Measurements from ENCODE around the gene PDZD2.

Gene PDZD2

DNA sequence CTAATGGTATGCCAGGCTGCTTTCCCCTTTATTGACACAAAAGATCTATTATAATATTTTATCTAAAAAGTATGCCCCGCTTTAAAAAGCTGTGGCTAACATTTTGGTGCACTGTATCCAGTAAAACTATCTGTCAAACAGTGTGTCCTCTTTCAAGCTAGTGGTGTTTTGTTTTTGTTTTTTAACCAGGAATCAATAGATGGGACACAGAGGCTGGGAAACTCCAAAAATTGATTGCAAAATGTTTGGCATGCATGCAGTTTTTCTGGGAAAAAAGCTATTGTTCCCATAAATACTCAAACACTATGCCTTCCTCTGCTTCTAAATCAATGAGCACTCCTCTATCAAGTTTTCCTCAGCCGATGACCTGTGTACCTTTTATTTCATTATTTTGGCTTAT lies 34.3 kb upstream of the PDZD2 start:
- TF ChIP-seq CTCF (IDR thresholded peaks at IDR 0.05), result no peak
- intact Hi-C loops (cut with DNase I; ENCODE audit: low total_unique reads), result no loop called here

DNA sequence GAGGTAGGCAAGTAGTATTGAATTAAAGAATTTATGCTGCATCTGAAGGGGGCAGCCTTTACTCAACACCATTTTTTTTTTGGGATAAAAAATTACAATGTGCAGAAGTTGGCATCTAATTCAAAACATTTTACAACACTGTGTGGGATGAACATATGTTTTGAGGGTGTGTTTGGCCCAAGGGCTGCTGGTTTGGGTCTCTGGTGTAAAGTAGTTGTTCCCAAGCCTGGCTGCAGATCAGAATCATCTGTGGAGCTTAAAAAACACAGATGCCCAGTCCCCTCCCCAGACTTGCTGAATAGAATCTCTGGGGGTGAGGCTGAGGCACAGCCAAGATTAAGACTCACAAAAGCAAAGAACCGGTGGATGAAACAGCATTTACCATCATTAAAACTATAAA lies 33.0 kb upstream of the PDZD2 start:
- TF ChIP-seq CTCF (IDR thresholded peaks at IDR 0.05), result no peak
- DNase-seq, result no peak
- intact Hi-C loops (cut with DNase I; ENCODE audit: low total_unique reads), result no loop called here

More for the DNA sequence above, 34.3 kb upstream of the PDZD2 start:
- Histone ChIP-seq H3K36me3 (no peaks in the 10 kb centered on the region), H3K27me3 (no peaks in the 10 kb centered on the region), H3K27ac (no peak overlapping the region), H3K9me3 (no peaks in the 10 kb centered on the region), H3K4me3 (no peak overlapping the region), H3K4me1 (no peaks in the 10 kb centered on the region)
- no peak for DNase-seq

GRCh38 chr5:31607546-31607945 lies 31.4 kb upstream of the PDZD2 start:
- TF ChIP-seq CTCF (IDR thresholded peaks at IDR 0.05), result no peak
- Histone ChIP-seq H3K36me3 (no peaks in the 10 kb centered on the region), H3K27ac (no peak overlapping the region), H3K4me1 (no peaks in the 10 kb centered on the region), H3K27me3 (no peaks in the 10 kb centered on the region), H3K4me3 (no peak overlapping the region), H3K9me3 (no peaks in the 10 kb centered on the region)
- no peak for DNase-seq
- intact Hi-C loops (cut with DNase I; ENCODE audit: low total_unique reads), result no loop called here

More for the DNA sequence above, 33.0 kb upstream of the PDZD2 start:
- Histone ChIP-seq H3K36me3 (no peaks in the 10 kb centered on the region), H3K27me3 (no peaks in the 10 kb centered on the region), H3K27ac (no peak overlapping the region), H3K4me3 (no peak overlapping the region), H3K4me1 (no peaks in the 10 kb centered on the region), H3K9me3 (no peaks in the 10 kb centered on the region)

DNA sequence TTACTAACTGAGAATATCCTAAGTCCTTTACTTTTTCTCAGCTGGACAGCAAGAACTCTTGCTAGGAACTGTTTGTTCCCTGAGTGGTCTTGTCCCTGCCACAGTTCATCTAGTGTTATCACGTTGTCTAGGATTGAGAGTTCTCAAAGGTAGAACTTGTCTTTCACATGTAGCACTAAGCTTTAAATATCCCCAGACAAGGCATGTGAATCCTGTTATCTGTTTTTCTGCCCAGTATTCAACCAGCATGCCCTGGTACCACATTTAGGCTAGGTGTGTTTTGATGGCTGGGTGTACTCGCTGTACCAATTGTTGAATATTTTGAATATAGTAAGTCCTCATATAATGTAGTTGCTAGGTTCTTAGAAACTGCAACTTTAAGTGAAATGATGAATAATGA lies 27.9 kb upstream of the PDZD2 start:
- no peak overlapping the region for H3K4me3 ChIP-seq
- no peak for DNase-seq
- H3K4me1 ChIP-seq, result no peaks in the 10 kb centered on the region
- no peaks in the 10 kb centered on the region for H3K36me3 ChIP-seq
- intact Hi-C loops (cut with DNase I; ENCODE audit: low total_unique reads), result no loop called here
- TF ChIP-seq CTCF (IDR thresholded peaks at IDR 0.05), result no peak
- no peaks in the 10 kb centered on the region for H3K9me3 ChIP-seq
- H3K27ac ChIP-seq, result no peak overlapping the region
- H3K27me3 ChIP-seq, result no peaks in the 10 kb centered on the region

GRCh38 chr5:31613651-31614050 lies 25.3 kb upstream of the PDZD2 start:
- Histone ChIP-seq H3K27me3 (peaks cover 0 to 2% of the 10 kb centered on the region in 2 donors), H3K9me3 (no peaks in the 10 kb centered on the region), H3K36me3 (no peaks in the 10 kb centered on the region), H3K4me1 (no peaks in the 10 kb centered on the region), H3K27ac (no peak overlapping the region), H3K4me3 (no peak overlapping the region)
- no peak for TF ChIP-seq CTCF (IDR thresholded peaks at IDR 0.05)
- intact Hi-C loops (cut with DNase I; ENCODE audit: low total_unique reads), result no loop called here
- DNase-seq, result no peak

Data from tibial artery (tissue), 4 donors.